Activated CD4-positive, CD25-positive, alpha-beta regulatory T cell treated with anti-CD3 and anti-CD28 coated beads, Interleukin-2, amount 50 U/mL, for 24 hours (primary cell): Measurements from ENCODE around the gene EIF3CL.
A peak's percentile ranks its signal among the peaks of the same experiment; 100 is the strongest.
"Not testable (repeated sequence)": the region's sequence is repeated elsewhere in the genome, so short reads cannot be mapped to it uniquely, and the experiment has no call there.

ENCODE experiments used
- ATAC-seq, 2 donors: fragments of 150-1000 bp; cut with Tn5 transposase; one replicate each; pipeline ENCODE4 v1.10.0; 2021; ENCODE audit warnings: mild to moderate bottlenecking in 1 of 2, moderate library complexity in 1 of 2

EIF3CL gene, protein sequence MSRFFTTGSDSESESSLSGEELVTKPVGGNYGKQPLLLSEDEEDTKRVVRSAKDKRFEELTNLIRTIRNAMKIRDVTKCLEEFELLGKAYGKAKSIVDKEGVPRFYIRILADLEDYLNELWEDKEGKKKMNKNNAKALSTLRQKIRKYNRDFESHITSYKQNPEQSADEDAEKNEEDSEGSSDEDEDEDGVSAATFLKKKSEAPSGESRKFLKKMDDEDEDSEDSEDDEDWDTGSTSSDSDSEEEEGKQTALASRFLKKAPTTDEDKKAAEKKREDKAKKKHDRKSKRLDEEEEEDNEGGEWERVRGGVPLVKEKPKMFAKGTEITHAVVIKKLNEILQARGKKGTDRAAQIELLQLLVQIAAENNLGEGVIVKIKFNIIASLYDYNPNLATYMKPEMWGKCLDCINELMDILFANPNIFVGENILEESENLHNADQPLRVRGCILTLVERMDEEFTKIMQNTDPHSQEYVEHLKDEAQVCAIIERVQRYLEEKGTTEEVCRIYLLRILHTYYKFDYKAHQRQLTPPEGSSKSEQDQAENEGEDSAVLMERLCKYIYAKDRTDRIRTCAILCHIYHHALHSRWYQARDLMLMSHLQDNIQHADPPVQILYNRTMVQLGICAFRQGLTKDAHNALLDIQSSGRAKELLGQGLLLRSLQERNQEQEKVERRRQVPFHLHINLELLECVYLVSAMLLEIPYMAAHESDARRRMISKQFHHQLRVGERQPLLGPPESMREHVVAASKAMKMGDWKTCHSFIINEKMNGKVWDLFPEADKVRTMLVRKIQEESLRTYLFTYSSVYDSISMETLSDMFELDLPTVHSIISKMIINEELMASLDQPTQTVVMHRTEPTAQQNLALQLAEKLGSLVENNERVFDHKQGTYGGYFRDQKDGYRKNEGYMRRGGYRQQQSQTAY

GRCh38 chr16:28403220-28404072, at the start of gene EIF3CL:
Gene EIF3CL, minus strand, starts transcription at chr16:28403841. Its CDS starts 223 bp downstream, at chr16:28403618.
- peak; percentile 100 for ATAC-seq

- peak; percentile 46 to 64 for ATAC-seq
Observed at GRCh38 chr16:28447081-28447480, 43.4 kb upstream of the EIF3CL start.

GRCh38 chr16:28446388-28446787, 42.7 kb upstream of the EIF3CL start:
- ATAC-seq: not testable (repeated sequence)

GRCh38 chr16:28443943-28444342, 40.3 kb upstream of the EIF3CL start:
- not testable (repeated sequence) for ATAC-seq

DNA sequence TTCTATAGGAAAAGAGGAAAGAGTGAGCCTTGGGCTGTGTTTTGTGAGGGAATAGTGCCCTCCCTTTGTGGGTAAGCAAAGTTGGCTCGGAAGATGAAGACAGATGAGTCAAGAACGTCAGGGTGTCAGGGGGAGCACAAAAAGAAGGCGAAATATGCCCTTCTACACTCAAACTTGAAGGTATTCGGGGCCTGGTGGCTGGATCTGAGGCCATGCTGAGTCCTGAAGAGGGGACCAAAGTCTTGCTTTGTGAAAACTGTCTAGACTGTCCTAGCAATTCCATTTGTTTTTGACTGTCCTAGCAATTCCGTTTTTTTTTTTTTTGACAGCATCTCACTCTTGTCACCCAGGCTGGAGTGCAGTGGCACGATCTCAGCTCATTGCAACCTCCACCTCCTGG, 35.3 kb upstream of the EIF3CL start:
- ATAC-seq: not testable (repeated sequence)

DNA sequence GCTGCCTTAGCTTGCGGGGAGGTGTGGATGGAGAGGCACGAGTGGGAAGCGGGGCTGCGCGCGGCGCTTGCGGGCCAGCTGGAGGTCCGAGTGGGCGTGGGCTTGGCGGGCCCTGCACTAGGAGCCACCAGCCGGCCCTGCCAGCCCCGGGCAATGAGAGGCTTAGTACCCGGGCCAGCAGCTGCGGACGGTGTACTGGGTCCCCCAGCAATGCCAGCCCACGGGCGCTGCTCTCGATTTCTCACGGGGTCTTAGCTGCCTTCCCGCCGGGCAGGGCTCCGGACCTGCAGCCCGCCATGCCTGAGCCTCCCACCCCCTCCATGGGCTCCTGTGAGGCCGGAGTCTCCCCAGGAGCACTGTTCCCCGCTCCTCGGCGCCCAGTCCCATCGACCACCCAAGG, 31.7 kb upstream of the EIF3CL start:
- not testable (repeated sequence) for ATAC-seq

DNA sequence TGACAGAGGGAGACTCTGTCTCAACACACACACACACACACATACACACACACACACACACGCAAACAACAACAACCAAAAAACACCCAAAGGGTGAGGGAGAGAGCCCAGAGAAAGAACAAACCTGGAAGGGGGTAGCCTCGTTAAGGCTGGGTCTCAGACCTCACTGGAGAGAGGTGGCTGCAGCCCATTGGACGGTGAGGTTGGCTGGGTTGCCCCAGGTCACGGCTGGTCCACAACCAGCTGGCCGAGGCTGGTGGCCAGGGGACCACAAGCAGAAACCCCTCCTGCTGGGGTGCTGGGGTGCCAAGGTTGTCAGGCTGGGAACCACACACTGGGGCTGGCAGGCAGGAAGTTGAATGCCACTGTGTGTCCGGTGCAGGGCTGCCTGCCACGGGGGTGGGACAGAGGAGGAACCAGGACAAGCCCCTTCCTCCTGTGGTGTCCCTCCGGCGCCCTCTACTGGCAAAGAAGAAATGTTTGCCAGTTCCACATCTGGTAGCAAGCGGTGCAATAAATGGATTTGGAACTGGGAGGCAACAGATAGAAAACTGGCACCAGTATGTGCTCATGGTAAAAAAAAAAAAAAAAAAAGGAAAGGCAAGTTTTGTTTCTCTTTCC, 22.5 kb upstream of the EIF3CL start:
- ATAC-seq: peak; percentile 86 to 89

DNA sequence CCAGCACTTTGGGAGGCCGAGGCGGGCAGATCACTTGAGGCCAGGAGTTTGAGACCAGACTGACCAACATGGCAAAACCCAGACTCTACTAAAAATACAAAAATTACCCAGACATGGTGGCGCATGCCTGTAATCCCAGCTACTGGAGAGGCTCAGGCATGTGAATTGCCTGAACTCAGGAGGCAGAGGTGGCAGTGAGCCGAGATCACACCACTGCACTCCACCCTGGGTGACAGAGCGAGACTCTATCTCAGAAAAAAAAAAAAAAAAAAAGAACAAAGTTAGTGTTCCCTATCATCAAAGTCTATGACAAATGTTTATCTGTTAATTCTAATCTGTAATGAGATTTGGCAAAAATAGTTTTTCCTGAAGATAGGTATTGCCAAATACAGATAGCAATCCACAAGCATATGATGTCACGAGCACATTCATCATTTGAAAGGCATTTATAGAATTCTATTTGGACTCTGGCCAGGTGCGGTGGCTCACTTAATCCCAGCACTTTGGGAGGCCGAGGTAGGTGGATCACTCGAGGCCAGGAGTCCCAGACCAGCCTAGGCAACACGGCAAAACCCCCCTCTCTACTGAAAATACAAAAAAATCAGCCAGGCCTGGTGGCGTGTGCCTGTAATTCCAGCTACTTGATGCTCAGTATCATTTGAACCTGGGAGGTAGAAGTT, 17.6 kb upstream of the EIF3CL start:
- ATAC-seq: not testable (repeated sequence)

DNA sequence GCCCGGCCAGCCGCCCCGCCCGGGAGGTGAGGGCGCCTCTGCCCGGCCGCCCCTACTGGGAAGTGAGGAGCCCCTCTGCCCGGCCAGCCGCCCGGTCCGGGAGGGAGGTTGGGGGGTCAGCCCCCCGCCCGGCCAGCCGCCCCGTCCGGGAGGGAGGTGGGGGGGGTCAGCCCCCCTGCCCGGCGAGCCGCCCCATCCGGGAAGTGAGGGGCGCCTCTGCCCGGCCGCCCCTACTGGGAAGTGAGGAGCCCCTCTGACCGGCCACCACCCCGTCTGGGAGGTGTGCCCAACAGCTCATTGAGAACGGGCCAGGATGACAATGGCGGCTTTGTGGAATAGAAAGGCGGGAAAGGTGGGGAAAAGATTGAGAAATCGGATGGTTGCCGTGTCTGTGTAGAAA, 13.4 kb upstream of the EIF3CL start:
- ATAC-seq: not testable (repeated sequence)

GRCh38 chr16:28414530-28414929, 10.9 kb upstream of the EIF3CL start:
- not testable (repeated sequence) for ATAC-seq

GRCh38 chr16:28413585-28413984, 9.9 kb upstream of the EIF3CL start:
- ATAC-seq: not testable (repeated sequence)

DNA sequence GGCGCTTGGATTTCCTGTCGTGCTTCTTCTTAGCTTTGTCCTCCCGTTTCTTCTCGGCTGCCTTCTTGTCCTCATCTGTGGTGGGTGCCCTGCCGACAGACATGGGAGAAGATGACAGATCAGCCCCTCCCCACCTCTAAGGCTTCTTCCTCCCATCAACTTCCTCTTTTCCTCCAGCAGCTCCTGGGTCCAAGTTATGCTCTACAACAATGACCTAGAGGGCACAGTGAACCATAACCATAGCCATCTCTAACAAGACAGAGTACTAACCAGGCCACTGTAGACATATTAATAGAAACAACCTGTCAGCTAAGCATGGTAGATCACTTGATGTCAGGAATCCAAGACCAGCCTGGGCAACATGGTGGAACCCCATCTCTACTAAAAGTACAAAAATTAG, 11.6 kb downstream of the EIF3CL start:
- not testable (repeated sequence) for ATAC-seq

DNA sequence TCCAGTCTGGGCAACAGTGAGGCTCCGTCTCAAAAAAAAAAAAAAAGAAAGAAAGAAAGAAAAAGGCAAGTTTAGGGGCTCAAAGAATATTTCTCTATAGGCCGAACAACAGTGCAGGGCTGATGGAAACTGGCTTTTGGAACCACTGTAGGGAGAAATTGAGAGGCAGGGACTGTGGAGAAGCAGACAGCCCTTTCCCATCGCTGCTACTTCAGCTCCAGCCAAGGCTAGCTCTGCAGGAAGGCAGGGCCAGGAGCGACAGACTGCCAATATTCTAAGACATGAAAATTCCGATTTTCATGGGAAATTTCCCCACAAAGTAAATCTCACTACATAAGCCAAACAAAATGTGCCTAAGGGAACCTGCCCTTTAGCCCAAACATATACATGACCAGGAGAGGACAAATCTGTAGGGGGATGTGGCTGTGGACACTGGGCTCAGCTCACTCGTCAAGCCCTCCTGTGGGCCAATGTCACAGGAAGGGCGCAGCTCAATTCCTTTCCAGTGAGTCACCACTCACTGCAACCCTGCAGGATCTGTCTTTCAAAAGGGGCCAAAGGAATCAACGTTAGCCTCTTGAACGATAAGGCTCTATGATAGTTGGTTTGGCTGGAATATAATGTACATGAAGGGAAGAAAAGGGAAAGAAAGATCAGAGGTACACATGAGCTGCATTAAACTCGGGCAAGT, 21.3 kb downstream of the EIF3CL start:
- ATAC-seq: not testable (repeated sequence)

DNA sequence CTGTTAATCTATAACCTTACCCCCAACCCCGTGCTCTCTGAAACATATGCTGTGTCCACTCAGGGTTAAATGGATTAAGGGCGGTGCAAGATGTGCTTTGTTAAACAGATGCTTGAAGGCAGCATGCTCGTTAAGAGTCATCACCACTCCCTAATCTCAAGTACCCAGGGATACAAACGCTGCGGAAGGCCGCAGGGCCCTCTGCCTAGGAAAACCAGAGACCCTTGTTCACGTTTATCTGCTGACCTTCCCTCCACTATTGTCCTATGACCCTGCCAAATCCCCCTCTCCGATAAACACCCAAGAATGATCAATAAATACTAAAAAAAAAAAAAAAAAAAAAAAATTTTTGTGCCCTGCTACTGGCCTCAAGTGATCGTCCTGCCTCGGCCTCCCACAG, 25.8 kb downstream of the EIF3CL start:
- ATAC-seq: not testable (repeated sequence)

DNA sequence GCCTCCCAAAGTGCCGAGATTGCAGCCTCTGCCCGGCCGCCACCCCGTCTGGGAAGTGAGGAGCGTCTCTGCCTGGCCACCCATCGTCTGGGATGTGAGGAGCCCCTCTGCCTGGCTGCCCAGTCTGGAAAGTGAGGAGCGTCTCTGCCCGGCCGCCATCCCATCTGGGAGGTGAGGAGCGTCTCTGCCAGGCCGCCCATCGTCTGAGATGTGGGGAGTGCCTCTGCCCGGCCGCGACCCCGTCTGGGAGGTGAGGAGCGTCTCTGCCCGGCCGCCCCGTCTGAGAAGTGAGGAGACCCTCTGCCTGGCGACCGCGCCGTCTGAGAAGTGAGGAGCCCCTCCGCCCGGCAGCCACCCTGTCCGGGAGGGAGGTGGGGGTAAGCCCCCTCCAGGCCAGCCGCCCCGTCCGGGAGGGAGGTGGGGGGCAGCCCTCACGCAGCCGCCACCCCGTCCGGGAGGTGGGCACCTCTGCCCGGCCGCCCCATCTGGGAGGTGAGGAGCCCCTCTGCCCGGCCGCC, 26.5 kb downstream of the EIF3CL start:
- not testable (repeated sequence) for ATAC-seq

DNA sequence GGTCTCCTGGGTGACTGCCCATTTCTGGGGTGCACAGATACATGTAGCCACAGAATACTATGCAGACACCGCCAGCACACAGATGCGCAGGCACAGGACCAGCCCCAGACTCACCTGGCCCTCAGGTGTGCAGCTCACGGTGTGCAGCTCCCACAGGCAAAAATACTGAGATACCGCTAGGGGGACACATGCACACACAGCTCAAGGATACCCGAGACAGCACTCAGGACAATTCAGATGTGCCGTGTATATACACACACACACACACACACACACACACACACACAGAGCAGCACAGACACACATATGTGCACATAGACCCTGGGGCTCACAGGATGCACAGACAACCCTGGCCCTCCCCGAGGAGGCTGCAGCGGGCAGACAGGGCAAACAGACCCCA, 28.5 kb downstream of the EIF3CL start:
- peak; percentile 67 to 75 for ATAC-seq

- ATAC-seq: not testable (repeated sequence)
Observed at GRCh38 chr16:28374281-28374680, 29.4 kb downstream of the EIF3CL start.

DNA sequence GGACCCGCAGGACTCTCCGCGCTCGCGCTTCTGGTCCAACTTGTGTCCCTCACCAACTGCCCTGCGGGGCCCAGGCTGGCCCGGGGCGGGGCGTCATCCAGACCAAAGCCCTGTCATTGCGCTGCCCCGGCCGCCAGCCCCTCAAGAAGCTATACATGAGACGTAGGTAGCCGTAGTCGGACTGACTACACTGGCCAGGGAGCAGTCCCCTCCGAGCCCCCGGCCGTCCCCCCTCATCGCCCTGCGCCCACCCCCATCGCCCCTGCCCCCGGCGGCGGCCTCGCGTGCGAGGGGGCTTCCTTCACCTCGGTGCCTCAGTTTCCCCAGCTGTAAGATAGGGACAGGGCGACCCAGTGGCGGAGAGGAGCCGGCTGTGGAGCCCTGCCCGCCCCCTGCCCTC, 35.7 kb downstream of the EIF3CL start:
- ATAC-seq: not testable (repeated sequence)

DNA sequence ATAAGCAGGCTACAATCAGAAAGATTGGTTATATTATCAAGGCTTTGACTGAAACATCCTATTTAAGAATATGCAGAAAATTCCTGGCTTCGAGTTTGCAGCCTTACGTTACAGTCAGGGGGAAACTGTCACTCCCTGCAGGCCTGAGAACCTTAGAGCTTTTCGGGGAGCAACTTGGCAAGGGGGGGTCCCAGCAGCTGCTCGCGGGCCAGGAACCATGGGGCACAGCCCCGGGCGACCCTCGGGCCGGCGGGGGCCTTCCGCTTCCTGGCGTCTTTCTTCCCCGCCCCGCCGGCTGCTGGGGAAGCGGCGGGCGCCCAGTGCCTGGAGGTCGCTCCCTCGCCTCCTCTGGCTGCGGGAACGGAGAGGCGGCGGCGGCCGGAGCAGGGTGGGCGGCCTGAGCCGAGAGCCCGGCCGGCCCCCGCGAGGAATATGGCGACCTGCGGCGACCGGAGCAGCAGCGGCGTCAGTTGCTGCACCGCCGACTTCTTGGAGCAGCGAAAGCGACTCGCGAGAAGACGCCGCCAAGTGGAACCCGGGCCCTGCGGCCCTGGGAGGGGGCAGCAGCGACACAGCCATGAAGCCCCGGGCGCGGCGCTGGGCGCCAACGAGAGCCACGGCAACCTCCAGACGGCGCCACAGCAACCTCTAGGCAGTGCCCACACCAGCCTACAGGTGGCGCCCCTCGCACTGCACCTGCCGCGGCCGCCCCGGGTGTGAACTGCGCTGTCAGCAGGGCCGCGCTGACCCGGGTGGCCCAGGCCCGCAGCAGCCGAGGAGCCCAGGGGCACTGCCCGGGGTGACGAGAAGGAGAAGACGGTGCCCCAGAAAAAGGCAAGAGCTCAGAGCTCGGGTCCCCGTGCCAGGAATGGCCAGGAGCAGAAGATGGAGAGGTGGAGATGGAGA, 39.1 kb downstream of the EIF3CL start:
- peak; percentile 98 for ATAC-seq
